CD4-positive, alpha-beta memory T cell (primary cell): Measurements from ENCODE around the gene TNFRSF13B. TPM values are rescaled to one million over a fixed set of nuclear protein-coding genes. Genes with fewer than 3 reads are reported as not detected.

Source experiments
- CTCF ChIA-PET: fragments of 350-600 bp; sonication (Branson Sonifier 250); formaldehyde crosslinking; loops from one replicate; lab custom pipeline; 2021; ENCODE audit warnings: inconsistent platforms; ENCODE audit not compliant: partially characterized antibody; lab: Charles Lee
- POLR2A ChIA-PET: fragments of 350-600 bp; sonication (Branson Sonifier 250); formaldehyde crosslinking; loops from one replicate; lab custom pipeline; 2021; ENCODE audit not compliant: partially characterized antibody; lab: Charles Lee
- DNase-seq, 5 donors: peaks; one replicate each; pipeline versions ENCODE4 v3.0.0 to v3.0.0-alpha.2; 2020 to 2022; ENCODE audit warnings: mixed read lengths in 1 of 5
- H3K27ac ChIP-seq: one replicate; pipeline ENCODE4 v1.7.0; 2013; ENCODE audit warnings: low read depth, low read length
- H3K27me3 ChIP-seq: 2 replicates; pipeline ENCODE4 v1.7.0; 2013; ENCODE audit warnings: mild to moderate bottlenecking, low read length, moderate library complexity; ENCODE audit not compliant: insufficient read depth
- H3K36me3 ChIP-seq: 2 replicates; pipeline ENCODE4 v1.7.0; 2013; ENCODE audit warnings: mild to moderate bottlenecking, low read length, moderate library complexity; ENCODE audit not compliant: insufficient read depth
- H3K4me1 ChIP-seq: 2 replicates; pipeline ENCODE4 v1.7.0; 2013; ENCODE audit warnings: mild to moderate bottlenecking, low read length, moderate library complexity; ENCODE audit not compliant: insufficient read depth
- H3K4me3 ChIP-seq, 2 donors: one replicate each; pipeline ENCODE4 v1.7.0; 2013; ENCODE audit warnings: low read length in 2 of 2, mild to moderate bottlenecking in 1 of 2
- H3K9me3 ChIP-seq, 2 donors: one replicate each; pipeline ENCODE4 v1.7.0; 2013; ENCODE audit warnings: low read length in 2 of 2, control low read depth in 1 of 2; ENCODE audit not compliant: control insufficient read depth in 1 of 2
- H3K27ac Mint-ChIP-seq, 7 donors: one replicate each; pipeline ENCODE4 v1.8.0; 2020 to 2021; ENCODE audit warnings: mixed read lengths in 7 of 7, mild to moderate bottlenecking in 6 of 7, inconsistent platforms in 3 of 7, moderate library complexity in 3 of 7
- H3K27me3 Mint-ChIP-seq, 2 donors: one replicate each; pipeline ENCODE4 v1.8.0; 2020 to 2021; ENCODE audit warnings: mixed read lengths in 2 of 2
- H3K36me3 Mint-ChIP-seq, 2 donors: one replicate each; pipeline ENCODE4 v1.8.0; 2020 to 2021; ENCODE audit warnings: mixed read lengths in 2 of 2, inconsistent platforms in 1 of 2, mild to moderate bottlenecking in 1 of 2
- H3K4me1 Mint-ChIP-seq, 4 donors: one replicate each; pipeline ENCODE4 v1.8.0; 2020 to 2021; ENCODE audit warnings: mixed read lengths in 4 of 4, mild to moderate bottlenecking in 1 of 4
- H3K4me3 Mint-ChIP-seq, 8 donors: one replicate each; pipeline ENCODE4 v1.8.0; 2020 to 2021; ENCODE audit warnings: mixed read lengths in 8 of 8, mild to moderate bottlenecking in 7 of 8, moderate library complexity in 6 of 8, inconsistent platforms in 3 of 8
- H3K9me3 Mint-ChIP-seq, 8 donors: one replicate each; pipeline ENCODE4 v1.8.0; 2020 to 2021; ENCODE audit warnings: mixed read lengths in 8 of 8, mild to moderate bottlenecking in 5 of 8, inconsistent platforms in 3 of 8, moderate library complexity in 1 of 8
- intact Hi-C: fragments of 100-400 bp; cut with micrococcal nuclease; formaldehyde crosslinking; loops from one replicate; pipeline ENCODE4 v1.15.1; 2023
- polyA plus RNA-seq, 2 donors: library from polyadenylated mRNA; unstranded; fragments of 300-500 nt; fragmentation: Illumina TruSeq; gene quantifications; one replicate each; pipeline ENCODE4 v1.2.3, GENCODE V29; 2021
- total RNA-seq, 2 experiments: library from RNA; stranded (reverse); gene quantifications; one replicate each; pipeline ENCODE4 v1.2.3, GENCODE V29; 2021

Gene TNFRSF13B
- total and polyA plus RNA-seq, 4 experiments from 2014 or later: 0.78 TPM; not detected in 3

GRCh38 chr17:16939208-16939576 is 32.7 kb downstream of the TNFRSF13B start:
- POLR2A ChIA-PET: no interaction called here
- Histone ChIP-seq H3K36me3 (no peaks in the 10 kb centered on the region), H3K27me3 (no peaks in the 10 kb centered on the region), H3K9me3 (no peaks in the 10 kb centered on the region), H3K4me1 (no peaks in the 10 kb centered on the region), H3K27ac (no peak overlapping the region), H3K4me3 (no peak overlapping the region)
- no peak for DNase-seq
- Mint-ChIP-seq H3K27ac (peak overlapping the region in 1 of 7 donors; percentile 46), H3K4me3 (no peak overlapping the region), H3K27me3 (peaks cover 3 to 7% of the 10 kb centered on the region in 2 donors), H3K4me1 (no peaks in the 10 kb centered on the region), H3K36me3 (no peaks in the 10 kb centered on the region), H3K9me3 (no peaks in the 10 kb centered on the region)
- CTCF ChIA-PET: no interaction called here
- intact Hi-C loops: no loop called here

DNA sequence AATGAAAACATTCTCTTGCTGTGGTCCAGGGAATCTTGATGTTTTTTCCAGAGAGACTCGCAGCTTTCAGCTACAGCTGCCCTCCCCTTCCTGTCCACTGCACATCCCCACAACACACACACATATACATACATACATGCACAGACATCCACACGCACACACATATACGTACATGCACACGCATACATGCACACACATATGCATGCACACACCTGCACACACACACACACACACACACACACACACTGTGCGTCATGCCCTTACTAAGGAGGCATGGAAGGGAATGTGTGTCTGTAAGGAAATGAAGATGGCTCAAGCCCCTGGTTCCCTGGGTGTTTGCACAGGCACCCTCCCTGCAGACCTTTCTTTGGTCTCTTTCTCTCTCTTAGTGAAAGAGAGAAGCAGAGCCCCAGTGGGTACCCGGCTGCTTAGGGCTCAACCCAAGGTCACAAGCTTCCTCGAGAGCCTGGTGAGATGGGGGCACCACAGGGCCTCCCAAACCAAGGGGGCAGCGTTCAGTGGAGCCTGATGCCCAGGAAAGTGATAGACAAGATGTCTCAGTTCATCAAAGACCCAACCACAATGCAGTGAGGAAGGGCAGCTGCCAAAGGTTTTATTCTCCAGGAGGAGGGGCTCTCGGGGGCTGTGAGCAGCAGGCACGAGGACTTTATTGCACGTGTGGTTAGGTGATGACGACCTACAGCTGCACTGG is 33.3 kb downstream of the TNFRSF13B start:
- H3K4me3 ChIP-seq: no peak overlapping the region
- no peak overlapping the region for H3K4me3 Mint-ChIP-seq
- DNase-seq: no peak
- H3K36me3 ChIP-seq: no peaks in the 10 kb centered on the region
- H3K9me3 Mint-ChIP-seq: no peaks in the 10 kb centered on the region
- H3K27ac ChIP-seq: no peak overlapping the region
- no peaks in the 10 kb centered on the region for H3K4me1 ChIP-seq
- no peak overlapping the region for H3K27ac Mint-ChIP-seq
- H3K27me3 Mint-ChIP-seq: peaks cover 3 to 9% of the 10 kb centered on the region in 2 donors
- no peaks in the 10 kb centered on the region for H3K27me3 ChIP-seq
- ChIA-PET POLR2A (no interaction called here), CTCF (no interaction called here)
- no peaks in the 10 kb centered on the region for H3K4me1 Mint-ChIP-seq
- H3K36me3 Mint-ChIP-seq: no peaks in the 10 kb centered on the region
- intact Hi-C loops: no loop called here
- no peaks in the 10 kb centered on the region for H3K9me3 ChIP-seq

DNA sequence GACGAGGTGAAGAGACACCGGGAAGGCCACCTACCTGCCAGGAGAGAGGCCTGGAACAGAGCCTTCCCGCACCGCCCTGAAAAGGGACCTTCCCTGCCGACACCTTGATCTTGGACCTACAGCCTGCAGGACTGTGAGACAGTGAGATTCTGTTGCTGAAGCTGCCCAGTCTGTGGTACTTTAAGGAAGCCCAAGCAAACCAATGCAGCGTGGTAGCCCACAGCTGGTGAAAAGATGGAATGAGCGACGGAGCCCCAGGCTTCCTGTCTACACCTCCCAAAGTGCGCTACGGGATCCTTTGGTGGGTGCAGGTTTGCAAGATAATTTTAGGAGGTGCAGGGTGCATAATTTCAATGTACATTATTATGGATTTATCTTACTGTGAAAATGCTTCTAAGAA is 33.9 kb downstream of the TNFRSF13B start:
- no peak overlapping the region for H3K4me3 ChIP-seq
- intact Hi-C loops: no loop called here
- no peaks in the 10 kb centered on the region for H3K27me3 ChIP-seq
- Mint-ChIP-seq H3K4me3 (no peak overlapping the region), H3K9me3 (no peaks in the 10 kb centered on the region), H3K4me1 (no peaks in the 10 kb centered on the region), H3K27me3 (peaks cover 2 to 11% of the 10 kb centered on the region in 2 donors), H3K36me3 (no peaks in the 10 kb centered on the region), H3K27ac (no peak overlapping the region)
- DNase-seq: no peak
- POLR2A ChIA-PET: no interaction called here
- no peaks in the 10 kb centered on the region for H3K4me1 ChIP-seq
- CTCF ChIA-PET: no interaction called here
- no peak overlapping the region for H3K27ac ChIP-seq
- no peaks in the 10 kb centered on the region for H3K9me3 ChIP-seq
- H3K36me3 ChIP-seq: no peaks in the 10 kb centered on the region

GRCh38 chr17:16937431-16937830 is 34.5 kb downstream of the TNFRSF13B start:
- Mint-ChIP-seq H3K4me3 (no peak overlapping the region), H3K27me3 (peaks cover 2 to 10% of the 10 kb centered on the region in 2 donors), H3K4me1 (no peaks in the 10 kb centered on the region), H3K27ac (no peak overlapping the region), H3K9me3 (no peaks in the 10 kb centered on the region), H3K36me3 (no peaks in the 10 kb centered on the region)
- Histone ChIP-seq H3K27me3 (no peaks in the 10 kb centered on the region), H3K4me1 (no peaks in the 10 kb centered on the region), H3K36me3 (no peaks in the 10 kb centered on the region), H3K9me3 (no peaks in the 10 kb centered on the region), H3K27ac (no peak overlapping the region), H3K4me3 (no peak overlapping the region)
- intact Hi-C loops: no loop called here
- DNase-seq: no peak
- ChIA-PET POLR2A (no interaction called here), CTCF (no interaction called here)

GRCh38 chr17:16936536-16937310 is 35.2 kb downstream of the TNFRSF13B start:
- ChIA-PET CTCF (no interaction called here), POLR2A (no interaction called here)
- Mint-ChIP-seq H3K4me1 (no peaks in the 10 kb centered on the region), H3K27me3 (peaks cover 2 to 9% of the 10 kb centered on the region in 2 donors), H3K4me3 (no peak overlapping the region), H3K27ac (no peak overlapping the region), H3K36me3 (no peaks in the 10 kb centered on the region), H3K9me3 (no peaks in the 10 kb centered on the region)
- H3K36me3 ChIP-seq: no peaks in the 10 kb centered on the region
- no peak overlapping the region for H3K4me3 ChIP-seq
- no peaks in the 10 kb centered on the region for H3K4me1 ChIP-seq
- H3K27ac ChIP-seq: no peak overlapping the region
- intact Hi-C loops: no loop called here
- H3K9me3 ChIP-seq: no peaks in the 10 kb centered on the region
- no peaks in the 10 kb centered on the region for H3K27me3 ChIP-seq
- DNase-seq: no peak

DNA sequence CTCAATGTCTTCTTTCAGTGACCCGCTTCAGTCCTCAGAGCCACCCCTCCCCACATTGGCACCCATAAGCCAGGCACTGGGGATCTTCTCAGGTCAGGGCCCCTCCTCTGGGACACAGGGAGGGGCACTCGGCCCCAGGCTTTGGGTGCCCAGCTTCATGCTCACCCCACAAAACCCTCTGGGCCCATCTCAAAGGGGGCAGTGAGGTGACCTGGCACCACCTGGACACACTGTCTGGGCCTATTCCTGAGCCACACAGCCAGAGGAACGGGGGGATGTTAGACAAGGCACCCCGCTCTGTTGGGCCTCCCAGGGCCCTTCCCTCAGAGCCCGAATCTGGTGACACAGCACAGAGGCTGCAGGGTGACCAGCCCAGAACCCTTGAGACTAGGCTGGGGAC is 36.1 kb downstream of the TNFRSF13B start:
- no peaks in the 10 kb centered on the region for H3K27me3 ChIP-seq
- H3K4me1 ChIP-seq: no peaks in the 10 kb centered on the region
- H3K9me3 ChIP-seq: no peaks in the 10 kb centered on the region
- Mint-ChIP-seq H3K9me3 (no peaks in the 10 kb centered on the region), H3K27me3 (peaks cover 2 to 6% of the 10 kb centered on the region in 2 donors), H3K4me3 (no peak overlapping the region), H3K4me1 (no peaks in the 10 kb centered on the region), H3K27ac (no peak overlapping the region), H3K36me3 (no peaks in the 10 kb centered on the region)
- no peak overlapping the region for H3K27ac ChIP-seq
- POLR2A ChIA-PET: no interaction called here
- CTCF ChIA-PET: no interaction called here
- H3K4me3 ChIP-seq: no peak overlapping the region
- H3K36me3 ChIP-seq: no peaks in the 10 kb centered on the region
- DNase-seq: no peak
- intact Hi-C loops: no loop called here

GRCh38 chr17:16935241-16935663 is 36.7 kb downstream of the TNFRSF13B start:
- CTCF ChIA-PET: no interaction called here
- POLR2A ChIA-PET: no interaction called here
- Histone ChIP-seq H3K27ac (no peak overlapping the region), H3K27me3 (no peaks in the 10 kb centered on the region), H3K4me1 (no peaks in the 10 kb centered on the region), H3K36me3 (no peaks in the 10 kb centered on the region), H3K4me3 (no peak overlapping the region), H3K9me3 (no peaks in the 10 kb centered on the region)
- H3K36me3 Mint-ChIP-seq: no peaks in the 10 kb centered on the region
- no peak overlapping the region for H3K4me3 Mint-ChIP-seq
- H3K9me3 Mint-ChIP-seq: no peaks in the 10 kb centered on the region
- H3K27me3 Mint-ChIP-seq: peaks cover 2 to 6% of the 10 kb centered on the region in 2 donors
- intact Hi-C loops: no loop called here
- no peak for DNase-seq
- no peak overlapping the region for H3K27ac Mint-ChIP-seq
- no peaks in the 10 kb centered on the region for H3K4me1 Mint-ChIP-seq
